GM19438 (cell line): Measurements from ENCODE around the gene SIK3.
A peak's percentile ranks its signal among the peaks of the same experiment; 100 is the strongest.

Experiments used
- ATAC-seq: cut with Tn5 transposase; IDR thresholded peaks from one replicate; pipeline ENCODE4 v1.9.1; 2021; ENCODE audit warnings: low read depth; ENCODE audit not compliant: unreplicated experiment

The SIK3 gene

DNA sequence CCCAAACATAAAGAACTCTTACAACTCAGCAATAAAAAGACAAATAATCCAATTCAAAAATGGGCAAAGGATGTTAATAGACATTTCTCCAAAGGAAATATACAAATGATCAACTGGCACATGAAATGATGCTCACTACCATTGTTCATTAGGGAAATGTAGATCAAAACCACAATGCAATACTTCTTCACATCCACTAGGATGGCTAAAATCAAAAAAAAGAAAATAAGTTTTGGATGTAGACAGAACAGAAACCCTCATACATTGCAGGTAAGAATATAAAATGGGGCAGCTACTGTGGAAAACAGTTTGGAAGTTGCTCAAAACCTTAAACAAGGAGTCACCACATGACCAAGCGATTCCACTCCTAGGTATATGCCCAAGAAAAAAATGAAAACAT lies 16.3 kb downstream of the SIK3 start:
- ATAC-seq: no peak

DNA sequence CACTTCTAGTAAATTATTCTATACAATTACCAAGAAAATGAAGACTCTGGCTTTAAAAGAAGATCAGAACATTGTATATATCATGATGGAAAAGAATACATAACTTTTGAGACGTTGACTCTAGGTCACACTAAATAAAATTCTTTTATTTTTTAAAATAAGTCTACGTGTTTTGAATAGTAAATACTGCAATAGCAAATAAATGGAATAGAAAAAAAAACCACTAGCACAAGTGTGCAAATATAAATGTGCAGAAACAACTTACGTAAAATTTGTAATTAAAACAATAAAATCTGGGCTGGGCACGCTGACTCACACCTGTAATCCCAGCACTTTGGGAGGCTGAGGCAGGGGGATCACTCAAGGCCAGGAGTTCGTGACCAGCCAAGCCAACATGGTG lies 17.9 kb downstream of the SIK3 start:
- ATAC-seq: no peak

DNA sequence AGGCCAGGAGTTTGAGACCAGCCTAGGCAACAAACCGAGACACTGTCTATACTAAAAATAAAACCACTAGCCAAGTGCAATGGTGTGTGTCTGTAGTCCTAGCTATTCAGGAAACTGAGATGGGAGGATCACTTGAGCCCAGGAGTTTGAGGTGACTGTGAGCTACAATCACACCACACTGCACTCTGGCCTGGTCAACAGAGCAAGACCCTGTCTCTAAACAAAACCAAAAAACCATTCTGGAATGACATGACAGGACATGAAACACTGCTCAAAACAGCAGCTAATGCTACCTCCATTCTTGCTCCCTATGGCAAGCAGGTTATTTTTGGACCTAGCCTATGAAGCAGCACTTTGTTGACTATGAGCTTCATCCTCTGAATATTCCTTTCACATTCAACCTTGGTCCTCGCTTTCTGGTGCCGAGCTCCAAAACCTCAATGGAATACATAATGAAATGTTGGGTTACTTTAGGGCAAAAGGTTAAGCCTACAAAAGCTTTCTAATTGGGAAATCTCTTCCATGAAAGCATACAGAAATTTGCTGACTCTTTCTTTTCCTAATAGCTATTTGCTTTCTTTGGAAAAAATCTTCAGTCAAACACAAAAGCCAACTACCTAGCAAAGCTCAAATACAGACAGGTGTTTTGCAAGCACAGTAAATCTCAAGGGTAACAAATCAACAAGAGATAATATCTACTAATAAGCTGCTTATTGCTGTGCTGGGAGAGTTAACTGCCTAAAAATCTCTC lies 21.1 kb downstream of the SIK3 start:
- ATAC-seq: peak; percentile 71

DNA sequence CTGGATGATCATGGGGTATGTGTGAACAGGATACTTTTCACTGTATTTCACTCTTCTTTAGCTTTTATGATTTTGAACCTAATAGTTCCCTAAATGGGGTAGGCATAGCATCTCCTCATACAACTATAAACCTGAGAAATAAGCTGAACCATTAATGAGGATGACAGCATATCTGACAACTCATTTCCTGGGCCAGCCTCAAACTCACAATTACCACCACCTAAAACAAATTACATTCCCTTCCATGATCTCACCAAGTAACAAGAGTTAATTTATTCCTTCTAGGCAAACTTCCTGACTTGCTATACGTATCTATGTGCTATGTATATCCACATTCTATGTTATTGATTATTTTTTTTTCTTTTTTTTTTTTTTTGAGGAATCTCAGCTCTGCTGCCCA lies 23.0 kb downstream of the SIK3 start:
- no peak for ATAC-seq

DNA sequence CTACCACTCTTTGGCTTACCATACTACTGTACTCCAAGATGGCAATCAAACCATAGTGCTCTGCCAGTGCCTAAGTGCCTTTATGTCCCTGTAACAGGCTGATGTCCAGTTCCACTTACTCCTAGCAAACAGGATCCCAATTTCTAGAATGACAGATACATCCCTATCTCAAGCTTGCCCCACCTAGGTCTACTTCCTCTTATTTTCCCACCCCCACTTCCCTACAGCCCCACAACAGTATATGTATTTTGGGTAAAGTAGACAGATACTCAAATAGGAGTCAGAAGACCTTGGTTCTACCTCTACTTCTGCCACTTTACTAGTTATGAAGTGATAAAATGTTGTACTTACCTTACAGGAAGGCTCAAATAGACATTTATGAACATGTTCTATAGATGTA lies 24.1 kb downstream of the SIK3 start:
- ATAC-seq: no peak

DNA sequence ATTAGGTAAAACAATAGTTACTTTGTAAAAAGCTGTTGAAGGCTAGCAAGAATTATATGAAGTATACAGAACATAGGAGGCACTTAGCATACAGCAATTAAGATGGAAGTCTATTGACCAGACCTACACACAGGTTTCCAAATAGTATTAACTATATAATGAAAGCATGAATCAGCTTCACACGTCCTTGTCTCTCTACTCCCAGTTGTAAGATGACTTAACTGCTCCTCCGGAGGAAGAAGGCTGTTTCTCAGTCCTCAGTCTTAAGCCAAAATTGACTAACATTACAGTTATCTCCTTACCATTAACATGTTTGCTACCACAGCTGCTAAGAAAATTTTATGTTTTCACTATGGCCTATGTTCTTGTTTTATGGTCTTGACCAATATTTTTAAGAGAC lies 24.7 kb downstream of the SIK3 start:
- ATAC-seq: no peak

DNA sequence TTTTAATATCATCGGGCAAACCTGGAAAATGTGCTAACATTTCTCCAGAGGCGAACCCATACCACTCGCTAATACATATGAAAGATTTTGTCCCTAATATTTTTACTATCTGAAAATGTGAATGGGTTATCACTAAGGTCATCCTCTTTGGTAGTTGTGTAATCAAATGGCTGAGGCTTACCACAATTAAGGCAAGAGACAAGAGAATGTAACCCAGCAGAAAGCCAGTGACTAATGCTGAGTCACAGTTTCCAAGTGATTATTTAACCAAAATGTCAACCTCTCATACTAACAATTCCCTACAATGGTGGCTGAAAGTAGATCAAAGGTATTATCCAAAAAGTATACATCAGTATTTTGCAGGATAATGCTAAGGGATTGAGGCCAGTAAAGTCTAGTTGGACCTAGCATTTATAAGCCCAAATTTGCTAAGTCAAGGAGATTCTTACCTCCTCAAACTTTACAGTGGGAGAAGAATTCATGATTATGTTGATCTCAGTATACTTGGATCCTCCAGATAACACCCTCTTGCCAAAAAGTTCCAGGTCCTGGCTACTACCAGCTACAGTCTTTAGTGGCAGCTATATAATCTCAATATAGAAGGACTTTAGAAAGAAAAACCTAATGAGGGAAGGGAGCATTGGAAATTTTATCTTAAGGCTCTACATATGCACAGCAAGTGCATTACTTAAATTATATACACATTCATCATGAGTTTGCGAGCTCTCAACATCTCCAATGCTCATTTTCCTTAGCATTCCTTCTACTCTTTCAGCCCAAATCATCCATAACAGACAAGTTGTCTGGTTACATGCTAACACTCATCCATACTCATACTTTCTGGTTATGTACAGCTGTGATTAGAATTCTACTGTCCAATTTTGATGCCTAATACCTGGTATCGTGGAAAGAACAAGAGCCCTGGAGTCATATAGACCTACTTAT lies 25.4 kb downstream of the SIK3 start:
- no peak for ATAC-seq

DNA sequence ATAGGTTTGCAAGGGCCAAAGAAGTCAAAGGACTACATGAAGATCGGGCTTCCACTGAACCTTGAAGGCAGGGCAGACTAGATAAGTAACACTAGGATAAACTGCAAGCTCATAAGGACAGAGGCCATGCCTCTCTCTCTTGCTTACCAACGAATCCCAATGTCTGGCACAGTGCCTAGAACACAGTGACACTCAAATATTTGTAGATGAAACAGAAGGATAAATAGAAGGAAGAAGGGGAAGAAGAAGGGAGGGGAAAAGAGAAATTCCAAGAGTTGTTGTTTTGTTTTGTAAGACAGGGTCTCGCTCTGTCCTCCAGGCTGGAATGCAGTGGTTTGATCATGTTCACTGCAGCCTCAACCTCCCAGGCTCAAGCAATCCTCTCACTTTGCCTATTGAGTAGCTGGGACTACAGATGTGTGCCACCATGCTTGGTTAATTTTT lies 26.9 kb downstream of the SIK3 start:
- ATAC-seq: no peak

DNA sequence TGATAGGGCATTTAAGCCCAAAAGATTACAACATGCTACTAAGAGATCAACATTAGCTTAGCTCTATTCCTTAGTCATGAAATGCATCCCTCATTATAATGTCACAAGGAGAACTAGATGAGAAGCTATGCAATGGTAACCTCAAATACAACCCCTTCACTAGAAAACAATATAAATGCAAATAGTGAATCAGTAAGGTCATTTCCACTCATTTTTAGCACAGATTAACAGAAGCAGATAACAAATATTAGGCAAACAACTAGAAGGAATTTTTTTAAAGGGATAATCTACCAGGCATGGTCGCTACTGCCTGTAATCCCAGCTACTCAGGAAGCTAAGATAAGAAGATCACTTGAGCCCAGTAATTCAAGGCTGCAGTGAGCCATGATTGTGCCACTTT lies 28.2 kb downstream of the SIK3 start:
- no peak for ATAC-seq

DNA sequence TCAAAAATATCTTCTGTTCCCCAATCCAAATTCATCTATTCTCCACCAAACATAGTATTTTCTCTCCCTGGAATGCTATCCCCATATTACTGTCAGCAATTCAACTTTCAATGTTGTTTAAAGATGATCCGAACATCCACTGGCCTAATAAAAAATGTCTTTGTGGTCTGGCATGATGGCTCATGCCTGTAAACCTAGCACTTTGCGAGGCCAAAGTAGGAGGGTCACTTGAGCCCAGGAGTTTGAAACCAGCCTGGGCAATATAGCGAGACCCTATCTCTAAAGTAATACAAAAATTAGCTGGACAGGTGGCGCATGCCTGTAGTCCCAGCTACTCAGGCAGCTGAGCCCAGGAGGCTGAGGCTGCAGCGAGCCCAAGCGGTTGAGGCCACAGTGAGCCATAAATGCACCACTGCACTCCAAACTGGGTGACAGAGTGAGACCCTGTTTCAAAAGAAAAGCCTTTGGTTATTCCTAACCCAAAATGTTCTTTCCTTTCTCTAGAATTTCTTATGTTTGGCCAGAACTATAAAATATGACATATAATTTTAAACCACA lies 29.8 kb downstream of the SIK3 start:
- no peak for ATAC-seq

DNA sequence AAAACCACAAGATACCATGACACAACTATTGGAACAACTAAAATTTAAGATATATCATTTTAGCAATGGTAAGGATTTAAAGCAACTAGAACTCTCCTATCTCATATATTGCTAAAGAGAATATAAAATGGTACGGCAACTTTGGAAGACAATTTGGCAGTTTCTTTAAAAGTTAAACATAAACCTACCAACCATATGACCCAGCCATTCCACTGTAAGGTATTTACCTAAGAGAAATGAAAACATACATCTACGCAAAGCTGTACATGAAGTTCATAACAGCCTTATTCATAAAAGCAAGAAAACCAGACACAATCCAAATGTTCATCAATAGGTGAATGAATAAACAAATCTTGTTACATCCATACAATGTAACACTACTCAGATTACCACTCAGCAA lies 31.3 kb downstream of the SIK3 start:
- ATAC-seq: no peak

DNA sequence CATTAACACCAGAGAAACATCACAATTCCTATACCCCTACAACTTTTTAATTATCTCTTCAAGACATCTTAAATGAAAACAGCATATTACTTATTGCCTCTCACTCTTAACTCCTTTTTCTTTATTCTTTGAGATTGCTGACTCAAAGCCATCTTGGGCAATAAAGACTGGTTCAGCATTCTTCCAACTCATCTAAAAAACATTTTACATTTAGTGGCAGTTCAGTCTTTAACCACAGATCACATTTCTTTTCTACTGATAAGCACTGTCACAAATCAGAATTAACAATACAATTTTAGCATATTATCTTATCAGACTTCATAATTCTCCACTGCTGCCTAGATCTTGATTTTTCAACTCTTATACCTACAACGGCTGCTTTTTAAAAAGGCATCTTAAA lies 34.0 kb downstream of the SIK3 start:
- ATAC-seq: no peak

DNA sequence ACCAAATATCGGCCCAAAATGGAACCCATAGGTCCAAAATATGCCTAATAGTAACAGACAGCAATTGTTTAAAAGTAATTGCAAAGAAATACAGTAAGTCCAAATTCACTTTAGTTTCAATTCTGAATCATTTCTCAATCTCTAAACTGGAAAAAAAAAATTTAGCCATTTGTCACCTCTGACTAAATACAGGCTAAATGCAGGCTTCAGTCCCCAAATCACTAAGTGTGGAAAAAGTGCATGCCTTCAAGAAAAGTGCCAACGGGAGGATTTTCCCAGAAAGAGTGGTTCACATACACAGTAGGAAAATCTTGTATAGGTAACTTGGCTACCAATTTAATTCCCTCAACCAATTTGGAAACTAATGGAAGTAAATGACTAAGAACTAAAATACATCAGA lies 35.7 kb downstream of the SIK3 start:
- ATAC-seq: no peak

DNA sequence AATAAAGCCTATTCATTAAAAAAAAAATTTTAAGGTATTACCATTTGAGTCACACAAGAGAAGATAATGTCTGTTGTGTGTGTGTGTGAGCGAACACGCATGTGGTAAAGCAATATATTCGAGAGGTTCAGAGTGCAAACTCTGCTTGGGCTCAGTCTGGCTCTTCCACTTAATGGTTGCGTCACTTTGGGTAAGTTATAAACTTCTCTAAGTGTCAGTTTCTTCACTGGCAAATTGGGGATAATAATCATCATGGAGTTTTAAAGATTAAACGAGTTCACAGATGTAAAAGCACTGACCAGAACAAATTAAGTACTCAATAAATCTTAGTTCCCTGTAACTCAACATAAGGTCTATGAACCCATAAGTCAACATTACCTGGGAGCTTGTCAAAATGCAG lies 37.0 kb downstream of the SIK3 start:
- ATAC-seq: no peak

DNA sequence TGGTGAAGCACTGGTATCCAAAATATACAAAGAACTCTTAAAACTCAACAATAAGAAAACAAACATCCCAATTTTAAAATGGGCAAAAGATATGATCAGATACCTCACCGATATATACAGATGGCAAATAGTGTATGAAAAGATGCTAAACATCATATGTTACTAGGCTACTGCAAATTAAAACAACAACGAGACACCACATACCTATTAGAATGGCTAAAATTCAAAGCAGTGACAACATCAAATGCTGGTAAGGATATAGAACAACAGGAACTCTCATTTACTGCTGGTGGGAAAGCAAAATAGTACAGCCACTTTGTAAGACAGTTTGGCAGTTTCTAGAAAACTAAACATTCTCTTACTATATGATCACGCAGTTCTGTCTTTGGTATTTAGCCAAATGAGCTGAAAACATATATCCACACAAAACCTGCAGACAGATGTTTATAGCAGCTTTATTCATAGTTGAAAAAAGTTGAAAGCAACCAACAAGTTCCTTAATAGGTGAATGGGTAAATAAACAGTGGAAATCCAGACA lies 38.5 kb downstream of the SIK3 start:
- ATAC-seq: no peak

DNA sequence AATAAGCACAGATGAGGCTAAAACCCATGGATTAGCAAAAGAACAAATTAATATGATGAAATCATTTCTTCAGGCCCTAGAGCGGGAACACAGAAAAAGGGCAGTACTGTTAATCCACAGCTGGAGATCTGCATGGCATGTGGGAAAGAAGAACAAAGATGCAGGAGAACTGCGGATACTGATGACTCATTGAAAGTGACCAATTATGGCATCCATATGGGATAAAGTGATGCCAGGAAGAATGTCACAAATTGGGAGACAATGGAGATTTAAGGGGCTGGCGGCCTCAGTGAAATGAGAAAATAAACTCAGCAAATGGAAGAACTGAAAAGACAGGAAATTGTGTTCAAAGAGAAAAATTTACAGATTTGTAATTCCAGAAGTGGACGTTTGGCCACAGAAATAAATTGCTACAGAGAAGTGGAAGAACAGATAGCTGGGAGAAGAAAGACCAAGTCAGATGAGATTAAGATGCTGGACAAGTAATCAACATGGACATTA lies 39.4 kb downstream of the SIK3 start:
- no peak for ATAC-seq

DNA sequence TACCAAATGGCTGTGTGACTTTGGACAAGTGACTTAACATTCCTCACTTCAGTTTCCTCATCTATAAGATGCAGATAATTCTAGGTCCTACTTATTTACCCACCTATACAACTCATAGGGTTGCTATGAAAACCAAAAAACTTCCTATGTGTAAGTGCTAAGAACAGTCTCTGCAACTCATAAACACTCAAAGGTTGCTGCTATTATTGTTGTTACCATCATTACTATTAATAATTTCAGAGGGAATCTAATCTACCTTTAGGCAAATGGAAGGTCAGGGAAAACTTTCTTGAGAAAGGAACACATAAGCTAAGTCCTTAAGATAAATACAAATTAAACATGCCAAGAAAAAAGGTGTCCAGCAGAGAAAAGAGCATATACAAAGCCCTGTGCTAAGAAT lies 40.5 kb downstream of the SIK3 start:
- ATAC-seq: no peak

DNA sequence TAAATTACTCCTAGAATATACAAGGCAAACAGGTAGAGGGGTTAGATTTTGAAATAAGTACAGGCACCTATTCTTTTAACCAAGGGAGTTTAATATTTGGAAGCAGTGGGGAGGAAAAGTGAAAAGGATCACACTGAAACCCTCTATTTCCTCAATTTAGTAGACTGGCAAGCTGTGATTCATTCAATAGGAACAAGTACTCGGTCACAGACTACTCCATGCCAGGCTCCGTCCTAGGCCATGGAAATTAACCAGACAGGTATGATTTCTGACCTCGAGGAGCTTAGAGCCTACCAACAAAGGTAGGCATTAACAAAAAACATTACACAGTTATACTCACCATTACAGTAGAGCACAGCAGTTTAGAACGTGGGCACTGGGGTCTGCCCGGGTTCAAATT lies 40.9 kb downstream of the SIK3 start:
- no peak for ATAC-seq

DNA sequence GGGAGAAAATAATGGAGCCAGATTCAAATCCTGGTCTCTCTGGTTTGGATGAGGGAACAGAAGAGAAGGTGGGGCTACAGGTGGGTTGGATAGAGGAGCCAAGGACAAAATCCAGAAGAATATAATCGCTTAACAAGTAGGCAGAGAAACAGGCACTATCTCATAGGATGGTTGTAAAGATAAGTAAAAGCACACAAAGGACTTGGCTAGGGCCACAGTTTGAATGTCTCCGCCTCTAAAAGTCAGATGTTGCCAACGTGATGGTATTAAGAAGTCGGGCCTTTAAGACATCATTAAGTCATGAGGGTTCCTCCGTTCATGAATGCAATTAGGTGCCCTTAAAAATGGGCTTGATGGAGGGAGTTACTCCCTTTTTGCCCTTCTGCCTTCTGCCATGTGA lies 42.8 kb downstream of the SIK3 start:
- ATAC-seq: no peak

DNA sequence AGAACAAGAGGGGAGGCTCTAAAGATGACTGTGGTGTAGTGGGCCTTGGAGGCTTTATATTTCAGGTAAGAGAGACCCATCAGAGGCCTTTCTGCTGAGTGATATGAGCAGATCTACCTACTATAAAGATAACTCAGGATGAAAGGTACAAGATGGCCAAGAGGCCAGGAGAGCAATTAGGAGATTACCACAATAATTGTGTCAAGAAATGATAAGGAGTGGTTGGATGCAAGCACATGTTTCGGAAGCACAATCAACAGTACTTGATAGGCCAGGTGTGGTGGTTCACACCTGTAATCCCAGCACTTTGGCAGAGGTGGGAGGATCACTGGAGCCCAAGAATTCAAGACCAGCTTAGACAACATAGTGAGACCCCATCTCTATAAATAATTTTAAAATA lies 43.8 kb downstream of the SIK3 start:
- no peak for ATAC-seq
